ENCODE data around the gene PKDCC. TPM values are rescaled to one million over a fixed set of nuclear protein-coding genes. Genes with fewer than 3 reads are reported as not detected.

PKDCC gene
- total and polyA plus RNA-seq, 5 experiments from 2014 or later: not detected

GRCh38 chr2:42012137-42012536, 35.7 kb upstream of the PKDCC start:
- H3K9me3 Mint-ChIP-seq: peaks cover 0 to 9% (median 0%) of the 10 kb centered on the region in 9 donors
- no peak for DNase-seq
- no peaks in the 10 kb centered on the region for H3K36me3 Mint-ChIP-seq
- H3K4me3 Mint-ChIP-seq: no peak overlapping the region
- H3K4me1 Mint-ChIP-seq: peaks cover 6 to 13% (median 8%) of the 10 kb centered on the region in 4 donors
- POLR2A ChIA-PET: no interaction called here
- H3K27me3 Mint-ChIP-seq: peaks cover 0 to 8% (median 2%) of the 10 kb centered on the region in 5 donors
- H3K27ac Mint-ChIP-seq: no peak overlapping the region
- no peak for ATAC-seq

GRCh38 chr2:42012651-42013050, 35.2 kb upstream of the PKDCC start:
- Mint-ChIP-seq H3K4me1 (peaks cover 6 to 13% (median 8%) of the 10 kb centered on the region in 4 donors), H3K36me3 (no peaks in the 10 kb centered on the region), H3K27me3 (peaks cover 0 to 6% (median 2%) of the 10 kb centered on the region in 5 donors), H3K4me3 (no peak overlapping the region), H3K27ac (no peak overlapping the region), H3K9me3 (peaks cover 0 to 9% (median 0%) of the 10 kb centered on the region in 9 donors)
- no peak for ATAC-seq
- POLR2A ChIA-PET: no interaction called here
- DNase-seq: no peak

GRCh38 chr2:42013409-42013808, 34.4 kb upstream of the PKDCC start:
- POLR2A ChIA-PET: no interaction called here
- ATAC-seq: no peak
- peaks cover 6 to 13% (median 8%) of the 10 kb centered on the region in 4 donors for H3K4me1 Mint-ChIP-seq
- no peak overlapping the region for H3K27ac Mint-ChIP-seq
- no peak for DNase-seq
- no peaks in the 10 kb centered on the region for H3K36me3 Mint-ChIP-seq
- H3K27me3 Mint-ChIP-seq: peaks cover 0 to 6% (median 2%) of the 10 kb centered on the region in 5 donors
- peaks cover 0 to 9% (median 0%) of the 10 kb centered on the region in 9 donors for H3K9me3 Mint-ChIP-seq
- H3K4me3 Mint-ChIP-seq: no peak overlapping the region

- H3K27me3 Mint-ChIP-seq: peaks cover 6 to 22% (median 8%) of the 10 kb centered on the region in 5 donors
- no peaks in the 10 kb centered on the region for H3K36me3 Mint-ChIP-seq
- ATAC-seq (no peak), DNase-seq (no peak)
- no peak overlapping the region for H3K27ac Mint-ChIP-seq
- no peak overlapping the region for H3K4me3 Mint-ChIP-seq
- peaks cover 0 to 4% (median 0%) of the 10 kb centered on the region in 4 donors for H3K4me1 Mint-ChIP-seq
- H3K9me3 Mint-ChIP-seq: peaks cover 0 to 11% (median under 1%) of the 10 kb centered on the region in 9 donors
- POLR2A ChIA-PET: no interaction called here
These were observed 26.4 kb upstream of the PKDCC start for GRCh38 chr2:42021464-42021863.

GRCh38 chr2:42025151-42025582, 22.7 kb upstream of the PKDCC start:
- ATAC-seq (no peak), DNase-seq (no peak)
- Mint-ChIP-seq H3K4me1 (peaks cover 0 to 11% (median 6%) of the 10 kb centered on the region in 4 donors), H3K27me3 (peaks cover 5 to 36% (median 8%) of the 10 kb centered on the region in 5 donors), H3K36me3 (no peaks in the 10 kb centered on the region), H3K9me3 (peaks cover 0 to 7% (median 0%) of the 10 kb centered on the region in 9 donors), H3K27ac (peak overlapping the region in 1 of 10 donors; percentile 68), H3K4me3 (no peak overlapping the region)
- POLR2A ChIA-PET: no interaction called here

GRCh38 chr2:42026272-42026671, 21.5 kb upstream of the PKDCC start:
- no peaks in the 10 kb centered on the region for H3K36me3 Mint-ChIP-seq
- H3K27me3 Mint-ChIP-seq: peaks cover 5 to 47% (median 12%) of the 10 kb centered on the region in 5 donors
- DNase-seq (no peak), ATAC-seq (no peak)
- H3K4me1 Mint-ChIP-seq: peaks cover 0 to 11% (median 6%) of the 10 kb centered on the region in 4 donors
- H3K4me3 Mint-ChIP-seq: no peak overlapping the region
- POLR2A ChIA-PET: no interaction called here
- peaks cover 0 to 7% (median 0%) of the 10 kb centered on the region in 9 donors for H3K9me3 Mint-ChIP-seq
- no peak overlapping the region for H3K27ac Mint-ChIP-seq

- H3K27me3 Mint-ChIP-seq: peaks cover 12 to 52% (median 22%) of the 10 kb centered on the region in 5 donors
- H3K36me3 Mint-ChIP-seq: peaks cover 0 to 3% (median 0%) of the 10 kb centered on the region in 3 donors
- POLR2A ChIA-PET: interaction anchor here (0.6 kb wide), 1 partner anchor 43 kb away, joined by 3 read pairs; no protein-coding TSS in a partner anchor
- no peak for DNase-seq
- peaks cover 0 to under 1% (median 0%) of the 10 kb centered on the region in 9 donors for H3K9me3 Mint-ChIP-seq
- peak overlapping the region in 1 of 10 donors; percentile 8 for H3K27ac Mint-ChIP-seq
- peaks cover 0 to 11% (median 8%) of the 10 kb centered on the region in 4 donors for H3K4me1 Mint-ChIP-seq
- no peak for ATAC-seq
- no peak overlapping the region for H3K4me3 Mint-ChIP-seq
These were observed 19.2 kb upstream of the PKDCC start for GRCh38 chr2:42028571-42029148.

GRCh38 chr2:42029171-42029570, 18.6 kb upstream of the PKDCC start:
- peaks cover 12 to 50% (median 22%) of the 10 kb centered on the region in 5 donors for H3K27me3 Mint-ChIP-seq
- DNase-seq: no peak
- H3K27ac Mint-ChIP-seq: no peak overlapping the region
- ATAC-seq: no peak
- H3K4me1 Mint-ChIP-seq: peaks cover 0 to 11% (median 8%) of the 10 kb centered on the region in 4 donors
- no peak overlapping the region for H3K4me3 Mint-ChIP-seq
- POLR2A ChIA-PET: interaction anchor here (0.6 kb wide), 1 partner anchor 43 kb away, joined by 3 read pairs; no protein-coding TSS in a partner anchor
- no peaks in the 10 kb centered on the region for H3K9me3 Mint-ChIP-seq
- H3K36me3 Mint-ChIP-seq: peaks cover 0 to 3% (median 0%) of the 10 kb centered on the region in 3 donors

GRCh38 chr2:42029639-42030199, 18.1 kb upstream of the PKDCC start:
- DNase-seq (no peak), ATAC-seq (no peak)
- Mint-ChIP-seq H3K27me3 (peaks cover 12 to 46% (median 21%) of the 10 kb centered on the region in 5 donors), H3K9me3 (no peaks in the 10 kb centered on the region), H3K4me1 (peaks cover 0 to 12% (median 8%) of the 10 kb centered on the region in 4 donors), H3K36me3 (peaks cover 0 to 3% (median 0%) of the 10 kb centered on the region in 3 donors), H3K27ac (no peak overlapping the region), H3K4me3 (no peak overlapping the region)
- POLR2A ChIA-PET: no interaction called here

GRCh38 chr2:42030200-42030759, 17.5 kb upstream of the PKDCC start:
- H3K4me1 Mint-ChIP-seq: peaks cover 0 to 11% (median 8%) of the 10 kb centered on the region in 4 donors
- H3K27ac Mint-ChIP-seq: peak overlapping the region in 1 of 10 donors; percentile 45
- no peaks in the 10 kb centered on the region for H3K9me3 Mint-ChIP-seq
- no peak overlapping the region for H3K4me3 Mint-ChIP-seq
- DNase-seq (no peak), ATAC-seq (no peak)
- H3K27me3 Mint-ChIP-seq: peaks cover 12 to 41% (median 17%) of the 10 kb centered on the region in 5 donors
- H3K36me3 Mint-ChIP-seq: peaks cover 0 to 3% (median 0%) of the 10 kb centered on the region in 3 donors
- POLR2A ChIA-PET: no interaction called here

- H3K4me1 Mint-ChIP-seq: peaks cover 0 to 11% (median 7%) of the 10 kb centered on the region in 4 donors
- no peak overlapping the region for H3K4me3 Mint-ChIP-seq
- H3K36me3 Mint-ChIP-seq: peaks cover 0 to 3% (median 0%) of the 10 kb centered on the region in 3 donors
- ATAC-seq (no peak), DNase-seq (no peak)
- H3K27me3 Mint-ChIP-seq: peaks cover 12 to 39% (median 17%) of the 10 kb centered on the region in 5 donors
- POLR2A ChIA-PET: no interaction called here
- no peak overlapping the region for H3K27ac Mint-ChIP-seq
- H3K9me3 Mint-ChIP-seq: no peaks in the 10 kb centered on the region
These were observed 17.0 kb upstream of the PKDCC start for GRCh38 chr2:42030829-42031228.

- H3K4me1 Mint-ChIP-seq: peaks cover 0 to 11% (median 7%) of the 10 kb centered on the region in 4 donors
- no peaks in the 10 kb centered on the region for H3K9me3 Mint-ChIP-seq
- H3K27ac Mint-ChIP-seq: peak overlapping the region in 2 of 10 donors; percentile 21 to 26
- H3K27me3 Mint-ChIP-seq: peaks cover 12 to 39% (median 16%) of the 10 kb centered on the region in 5 donors
- POLR2A ChIA-PET: no interaction called here
- no peak for DNase-seq
- peaks cover 0 to 3% (median 0%) of the 10 kb centered on the region in 3 donors for H3K36me3 Mint-ChIP-seq
- no peak overlapping the region for H3K4me3 Mint-ChIP-seq
- ATAC-seq: no peak
These were observed 16.3 kb upstream of the PKDCC start for GRCh38 chr2:42031281-42032223.
